Fibroblast of skin of back (primary cell): ENCODE data around the gene TMEM186.
A peak's percentile ranks its signal among the peaks of the same experiment; 100 is the strongest.
"Not testable (repeated sequence)": the region's sequence is repeated elsewhere in the genome, so short reads cannot be mapped to it uniquely, and the experiment has no call there.

Experiments
- DNase-seq: peaks from one replicate; pipeline ENCODE4 v3.0.0-alpha.2; 2013

The TMEM186 gene

GRCh38 chr16:8812162-8812843 lies 14.9 kb upstream of the TMEM186 start:
- DNase-seq, result no peak

- no peak for DNase-seq
These were observed 11.3 kb upstream of the TMEM186 start for GRCh38 chr16:8808613-8809353.

GRCh38 chr16:8808009-8808408 lies 10.6 kb upstream of the TMEM186 start:
- no peak for DNase-seq

GRCh38 chr16:8807189-8807588 lies 9.8 kb upstream of the TMEM186 start:
- DNase-seq, result no peak

- DNase-seq, result no peak
These were observed 9.0 kb upstream of the TMEM186 start for GRCh38 chr16:8806272-8806983.

- DNase-seq, result no peak
These were observed 6.9 kb upstream of the TMEM186 start for GRCh38 chr16:8804313-8804712.

GRCh38 chr16:8803733-8804132 lies 6.3 kb upstream of the TMEM186 start:
- DNase-seq, result not testable (repeated sequence)

GRCh38 chr16:8801701-8802100 lies 4.3 kb upstream of the TMEM186 start:
- DNase-seq, result no peak

GRCh38 chr16:8798535-8799157 lies 1.2 kb upstream of the TMEM186 start:
- DNase-seq, result peak; percentile 4

- peak; percentile 27 for DNase-seq
These were observed 712 bp upstream of the TMEM186 start for GRCh38 chr16:8798174-8798527.

- DNase-seq, result no peak
These were observed 723 bp downstream of the TMEM186 start for GRCh38 chr16:8796469-8797363.

- no peak for DNase-seq
These were observed 1.6 kb downstream of the TMEM186 start for GRCh38 chr16:8795818-8796217.

GRCh38 chr16:8795091-8795490 lies 2.3 kb downstream of the TMEM186 start:
- DNase-seq, result peak; percentile 15

- no peak for DNase-seq
These were observed 8.8 kb downstream of the TMEM186 start for GRCh38 chr16:8788578-8789172.

- not testable (repeated sequence) for DNase-seq
These were observed 11.1 kb downstream of the TMEM186 start for GRCh38 chr16:8786316-8786715.

GRCh38 chr16:8785408-8785807 lies 12.0 kb downstream of the TMEM186 start:
- DNase-seq, result no peak

- DNase-seq, result no peak
These were observed 14.8 kb downstream of the TMEM186 start for GRCh38 chr16:8782673-8783072.

- no peak for DNase-seq
These were observed 15.6 kb downstream of the TMEM186 start for GRCh38 chr16:8781797-8782196.

GRCh38 chr16:8777217-8777616 lies 20.2 kb downstream of the TMEM186 start:
- DNase-seq, result no peak

- DNase-seq, result no peak
These were observed 21.3 kb downstream of the TMEM186 start for GRCh38 chr16:8776129-8776584.

GRCh38 chr16:8775359-8775758 lies 22.1 kb downstream of the TMEM186 start:
- DNase-seq, result no peak

GRCh38 chr16:8774208-8774607 lies 23.2 kb downstream of the TMEM186 start:
- DNase-seq, result no peak
